ENCODE results near the gene MLX. TPM values are rescaled to one million over a fixed set of nuclear protein-coding genes. Genes with fewer than 3 reads are reported as not detected.
"Not testable (repeated sequence)": the region's sequence is repeated elsewhere in the genome, so short reads cannot be mapped to it uniquely, and the experiment has no call there.

MLX gene
- total RNA-seq, 1 donor from 2014 or later = 22.6 TPM

- no peak for DNase-seq (ENCODE audit: low spot score)
These were observed 11.7 kb upstream of the MLX start for GRCh38 chr17:42555122-42555622.

- DNase-seq (ENCODE audit: low spot score) = not testable (repeated sequence)
These were observed 10.8 kb upstream of the MLX start for GRCh38 chr17:42555961-42556617.

- DNase-seq (ENCODE audit: low spot score) = no peak
These were observed 7.8 kb upstream of the MLX start for GRCh38 chr17:42559075-42559474.

GRCh38 chr17:42560246-42560645 is 6.7 kb upstream of the MLX start:
- DNase-seq (ENCODE audit: low spot score) = no peak

GRCh38 chr17:42561897-42562387 is 5.0 kb upstream of the MLX start, which contains the start of gene COASY:
TSS of gene COASY (plus strand) at chr17:42562148. CDS start at chr17:42562623, 475 bp downstream.
- DNase-seq (ENCODE audit: low spot score) = peak; percentile 99

- DNase-seq (ENCODE audit: low spot score) = no peak
These were observed 4.3 kb upstream of the MLX start for GRCh38 chr17:42562388-42563142.

- DNase-seq (ENCODE audit: low spot score) = no peak
These were observed 3.8 kb upstream of the MLX start for GRCh38 chr17:42563143-42563509.

- no peak for DNase-seq (ENCODE audit: low spot score)
These were observed 3.4 kb upstream of the MLX start for GRCh38 chr17:42563543-42563942.

- no peak for DNase-seq (ENCODE audit: low spot score)
These were observed 3.0 kb upstream of the MLX start for GRCh38 chr17:42563950-42564349.

- DNase-seq (ENCODE audit: low spot score) = no peak
These were observed 1.9 kb upstream of the MLX start for GRCh38 chr17:42564815-42565522.

- DNase-seq (ENCODE audit: low spot score) = no peak
These were observed 1.2 kb upstream of the MLX start for GRCh38 chr17:42565523-42566214.

GRCh38 chr17:42566215-42566882 is 551 bp upstream of the MLX start:
- no peak for DNase-seq (ENCODE audit: low spot score)

GRCh38 chr17:42568341-42569111 is 1.6 kb downstream of the MLX start:
- no peak for DNase-seq (ENCODE audit: low spot score)

- no peak for DNase-seq (ENCODE audit: low spot score)
These were observed 4.7 kb downstream of the MLX start for GRCh38 chr17:42571435-42572225.

GRCh38 chr17:42573095-42573494 is 6.2 kb downstream of the MLX start:
- DNase-seq (ENCODE audit: low spot score) = no peak

- no peak for DNase-seq (ENCODE audit: low spot score)
These were observed 7.6 kb downstream of the MLX start for GRCh38 chr17:42574463-42574862.

GRCh38 chr17:42577140-42577531 is 10.2 kb downstream of the MLX start:
- DNase-seq (ENCODE audit: low spot score) = no peak

GRCh38 chr17:42577532-42578281 is 10.8 kb downstream of the MLX start, which contains the start of gene PSMC3IP:
TSS of gene PSMC3IP (minus strand) at chr17:42577729. CDS start at chr17:42577686, 43 bp downstream.
- peak; percentile 97 for DNase-seq (ENCODE audit: low spot score)
